ENCODE data around the gene GAB2. TPM values are rescaled to one million over a fixed set of nuclear protein-coding genes. Genes with fewer than 3 reads are reported as not detected.

GAB2 gene
- total RNA-seq, 4 donors from 2014 or later: 13.4 to 28.4 (median 19.8) TPM

GRCh38 chr11:78229106-78229505 is 188.5 kb downstream of the GAB2 start:
- Histone ChIP-seq H3K27ac (no peak overlapping the region), H3K27me3 (no peaks in the 10 kb centered on the region), H3K4me1 (peaks cover 13% of the 10 kb centered on the region), H3K4me3 (no peak overlapping the region), H3K9me3 (no peaks in the 10 kb centered on the region), H3K36me3 (peaks cover 21% of the 10 kb centered on the region)
- TF ChIP-seq POLR2A (IDR thresholded peaks at IDR 0.05): no peak
- TF ChIP-seq EP300 (IDR thresholded peaks at IDR 0.05): no peak
- TF ChIP-seq POLR2AphosphoS5 (IDR thresholded peaks at IDR 0.05): no peak
- no peak for TF ChIP-seq CTCF (IDR thresholded peaks at IDR 0.05)
- peak in 1 of 2 donors; percentile 35 for DNase-seq (ENCODE audit: low spot score in 2 of 2)
- 95% methylated on average over 2 of the region's 2 CpGs for WGBS

- 98% methylated on average over 3 of the region's 3 CpGs for WGBS
- Histone ChIP-seq H3K4me1 (peaks cover 13% of the 10 kb centered on the region), H3K27ac (no peak overlapping the region), H3K36me3 (peaks cover 28% of the 10 kb centered on the region), H3K9me3 (no peaks in the 10 kb centered on the region), H3K4me3 (no peak overlapping the region), H3K27me3 (no peaks in the 10 kb centered on the region)
- no peak for DNase-seq (ENCODE audit: low spot score in 2 of 2)
- TF ChIP-seq POLR2A (IDR thresholded peaks at IDR 0.05) (no peak), CTCF (IDR thresholded peaks at IDR 0.05) (peak; percentile 11 to 31), EP300 (IDR thresholded peaks at IDR 0.05) (no peak), POLR2AphosphoS5 (IDR thresholded peaks at IDR 0.05) (no peak)
These were observed 189.2 kb downstream of the GAB2 start for GRCh38 chr11:78228467-78228866.

GRCh38 chr11:78227921-78228320 is 189.7 kb downstream of the GAB2 start:
- Histone ChIP-seq H3K36me3 (peaks cover 33% of the 10 kb centered on the region), H3K27me3 (no peaks in the 10 kb centered on the region), H3K27ac (no peak overlapping the region), H3K4me1 (peaks cover 13% of the 10 kb centered on the region), H3K9me3 (no peaks in the 10 kb centered on the region), H3K4me3 (no peak overlapping the region)
- WGBS: 88% methylated on average over 4 of the region's 4 CpGs
- no peak for DNase-seq (ENCODE audit: low spot score in 2 of 2)
- TF ChIP-seq CTCF (IDR thresholded peaks at IDR 0.05) (no peak), POLR2A (IDR thresholded peaks at IDR 0.05) (no peak), POLR2AphosphoS5 (IDR thresholded peaks at IDR 0.05) (no peak), EP300 (IDR thresholded peaks at IDR 0.05) (no peak)

GRCh38 chr11:78226684-78227680 is 190.6 kb downstream of the GAB2 start:
- 82% methylated on average over 9 of the region's 12 CpGs for WGBS
- peak; percentile 33 to 58 for DNase-seq (ENCODE audit: low spot score in 2 of 2)
- TF ChIP-seq CTCF (IDR thresholded peaks at IDR 0.05): no peak
- TF ChIP-seq EP300 (IDR thresholded peaks at IDR 0.05): no peak
- TF ChIP-seq POLR2A (IDR thresholded peaks at IDR 0.05): no peak
- no peak for TF ChIP-seq POLR2AphosphoS5 (IDR thresholded peaks at IDR 0.05)

GRCh38 chr11:78224906-78225420 is 192.7 kb downstream of the GAB2 start:
- Histone ChIP-seq H3K27me3 (no peaks in the 10 kb centered on the region), H3K27ac (no peak overlapping the region), H3K9me3 (no peaks in the 10 kb centered on the region), H3K36me3 (peaks cover 61% of the 10 kb centered on the region), H3K4me1 (no peaks in the 10 kb centered on the region), H3K4me3 (no peak overlapping the region)
- DNase-seq (ENCODE audit: low spot score in 2 of 2): peak in 1 of 2 donors; percentile 53
- 96% methylated on average over 7 of the region's 7 CpGs for WGBS
- TF ChIP-seq CTCF (IDR thresholded peaks at IDR 0.05) (no peak), POLR2AphosphoS5 (IDR thresholded peaks at IDR 0.05) (no peak), POLR2A (IDR thresholded peaks at IDR 0.05) (no peak), EP300 (IDR thresholded peaks at IDR 0.05) (no peak)

More at GRCh38 chr11:78226684-78227680, 190.6 kb downstream of the GAB2 start:
- peaks cover 6% of the 10 kb centered on the region for H3K4me1 ChIP-seq
- no peak overlapping the region for H3K4me3 ChIP-seq
- no peaks in the 10 kb centered on the region for H3K27me3 ChIP-seq
- no peak overlapping the region for H3K27ac ChIP-seq
- H3K9me3 ChIP-seq: no peaks in the 10 kb centered on the region
- H3K36me3 ChIP-seq: peaks cover 42% of the 10 kb centered on the region

All from suprapubic skin (tissue), 4 donors.